Measurements from ENCODE around the gene PEG3. TPM values are rescaled to one million over a fixed set of nuclear protein-coding genes. Genes with fewer than 3 reads are reported as not detected.

PEG3 gene
- total and polyA plus RNA-seq, 9 of the 15 experiments (the other 6 are each of a cell fraction or from before 2014, with no cell fraction given), result 0.04 to 0.40 TPM; not detected in 7

DNA sequence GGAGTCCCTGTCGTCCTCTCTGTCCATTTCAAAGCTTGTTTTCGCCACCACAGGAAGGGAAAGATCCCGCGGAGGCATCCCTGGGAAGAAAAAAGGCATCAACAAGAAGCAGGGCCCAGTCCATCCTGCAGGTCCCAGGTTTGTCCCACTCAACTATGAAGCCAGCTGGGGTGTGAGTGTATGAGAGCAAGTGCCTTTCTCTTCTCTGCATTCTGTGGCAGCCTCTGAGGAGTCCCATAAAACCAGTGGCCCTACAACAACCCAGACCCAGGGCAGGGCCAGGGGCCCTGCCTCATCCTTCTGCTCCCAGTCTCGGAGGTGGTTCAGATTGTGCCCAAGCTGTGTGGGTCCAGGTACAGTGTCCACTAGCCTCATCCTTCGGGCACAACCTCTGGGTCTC lies 18.9 kb downstream of the PEG3 start (continued):
- no peak for TF ChIP-seq E2F8 (IDR thresholded peaks at IDR 0.05; ENCODE audit: low read depth, partially characterized antibody)
- no peak for TF ChIP-seq TEAD4 (IDR thresholded peaks at IDR 0.05; ENCODE audit: low read length)
- no peak for TF ChIP-seq TEAD4 (CRISPR knock-in tag; IDR thresholded peaks at IDR 0.05; ENCODE audit: borderline replicate concordance)
- no peak for TF ChIP-seq ZNF347 (CRISPR knock-in tag; IDR thresholded peaks at IDR 0.05; ENCODE audit: low read depth)
- TF ChIP-seq, protein P1, sequence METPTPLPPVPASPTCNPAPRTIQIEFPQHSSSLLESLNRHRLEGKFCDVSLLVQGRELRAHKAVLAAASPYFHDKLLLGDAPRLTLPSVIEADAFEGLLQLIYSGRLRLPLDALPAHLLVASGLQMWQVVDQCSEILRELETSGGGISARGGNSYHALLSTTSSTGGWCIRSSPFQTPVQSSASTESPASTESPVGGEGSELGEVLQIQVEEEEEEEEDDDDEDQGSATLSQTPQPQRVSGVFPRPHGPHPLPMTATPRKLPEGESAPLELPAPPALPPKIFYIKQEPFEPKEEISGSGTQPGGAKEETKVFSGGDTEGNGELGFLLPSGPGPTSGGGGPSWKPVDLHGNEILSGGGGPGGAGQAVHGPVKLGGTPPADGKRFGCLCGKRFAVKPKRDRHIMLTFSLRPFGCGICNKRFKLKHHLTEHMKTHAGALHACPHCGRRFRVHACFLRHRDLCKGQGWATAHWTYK (CRISPR knock-in tag; IDR thresholded peaks at IDR 0.05), result no peak
- TF ChIP-seq IRF2 (CRISPR knock-in tag; IDR thresholded peaks at IDR 0.05), result no peak
- TF ChIP-seq NFATC3 (IDR thresholded peaks at IDR 0.05), result no peak
- TF ChIP-seq ZNF282 (CRISPR knock-in tag; IDR thresholded peaks at IDR 0.05), result no peak
- TF ChIP-seq, protein P2, sequence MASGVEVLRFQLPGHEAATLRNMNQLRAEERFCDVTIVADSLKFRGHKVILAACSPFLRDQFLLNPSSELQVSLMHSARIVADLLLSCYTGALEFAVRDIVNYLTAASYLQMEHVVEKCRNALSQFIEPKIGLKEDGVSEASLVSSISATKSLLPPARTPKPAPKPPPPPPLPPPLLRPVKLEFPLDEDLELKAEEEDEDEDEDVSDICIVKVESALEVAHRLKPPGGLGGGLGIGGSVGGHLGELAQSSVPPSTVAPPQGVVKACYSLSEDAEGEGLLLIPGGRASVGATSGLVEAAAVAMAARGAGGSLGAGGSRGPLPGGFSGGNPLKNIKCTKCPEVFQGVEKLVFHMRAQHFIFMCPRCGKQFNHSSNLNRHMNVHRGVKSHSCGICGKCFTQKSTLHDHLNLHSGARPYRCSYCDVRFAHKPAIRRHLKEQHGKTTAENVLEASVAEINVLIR (CRISPR knock-in tag; IDR thresholded peaks at IDR 0.05), result no peak
